WTC11 (cell line): ENCODE results near the gene ARHGAP6. TPM values are rescaled to one million over a fixed set of nuclear protein-coding genes. Genes with fewer than 3 reads are reported as not detected.

Experiments
- ATAC-seq: fragments of 200-7000 bp; cut with Tn5 transposase; 2 replicates; pipeline ENCODE4 v1.10.0; 2021; ENCODE audit warnings: mild to moderate bottlenecking, moderate library complexity
- CTCF ChIA-PET: fragments of 300-600 bp; sonication (Branson Sonifier 250); formaldehyde crosslinking; loops from one replicate; lab custom pipeline; 2021; ENCODE audit warnings: antibody characterized with exemption; lab: Charles Lee
- POLR2A ChIA-PET: fragments of 350-600 bp; sonication (Branson Sonifier 250); formaldehyde crosslinking; loops from one replicate; lab custom pipeline; 2021; ENCODE audit warnings: antibody characterized with exemption; lab: Charles Lee
- DNase-seq: peaks from one replicate; pipeline ENCODE4 v3.0.0; 2021; ENCODE audit warnings: low spot score
- H3K27ac Mint-ChIP-seq: 2 replicates; pipeline ENCODE4 v1.8.0; 2021; ENCODE audit warnings: mixed read lengths
- H3K27me3 Mint-ChIP-seq: 2 replicates; pipeline ENCODE4 v1.8.0; 2021; ENCODE audit warnings: low read depth, mild to moderate bottlenecking, moderate library complexity, mixed read lengths
- H3K36me3 Mint-ChIP-seq: 2 replicates; pipeline ENCODE4 v1.8.0; 2021; ENCODE audit warnings: mixed read lengths
- H3K4me1 Mint-ChIP-seq: 2 replicates; pipeline ENCODE4 v1.8.0; 2022; ENCODE audit warnings: mixed read lengths
- H3K4me3 Mint-ChIP-seq: 2 replicates; pipeline ENCODE4 v1.8.0; 2021; ENCODE audit warnings: mild to moderate bottlenecking, moderate library complexity, mixed read lengths
- H3K9me3 Mint-ChIP-seq: 2 replicates; pipeline ENCODE4 v1.8.0; 2021; ENCODE audit warnings: mixed read lengths
- ATF1 ChIP-seq: sonication (generic); formaldehyde crosslinking; IDR thresholded peaks from 2 replicates; pipeline ENCODE4 v1.8.1; 2023; ENCODE audit warnings: mild to moderate bottlenecking, moderate library complexity, missing genetic modification reagents
- CBFB ChIP-seq: sonication (generic); formaldehyde crosslinking; IDR thresholded peaks from 2 replicates; pipeline ENCODE4 v1.8.1; 2022; ENCODE audit warnings: mild to moderate bottlenecking, low read depth, missing genetic modification reagents
- ESRRA ChIP-seq: sonication (generic); formaldehyde crosslinking; IDR thresholded peaks from 2 replicates; pipeline ENCODE4 v1.8.1; 2022; ENCODE audit warnings: mild to moderate bottlenecking, missing genetic modification reagents, borderline replicate concordance
- FOXK1 ChIP-seq: sonication (generic); formaldehyde crosslinking; IDR thresholded peaks from 2 replicates; pipeline ENCODE4 v1.8.0; 2022; ENCODE audit warnings: mild to moderate bottlenecking, moderate library complexity, missing genetic modification reagents
- FOXP1 ChIP-seq: sonication (generic); formaldehyde crosslinking; IDR thresholded peaks from 2 replicates; pipeline ENCODE4 v1.8.0; 2022; ENCODE audit warnings: missing genetic modification reagents, mild to moderate bottlenecking, moderate library complexity, borderline replicate concordance
- GRHL2 ChIP-seq: fragments of 250-450 bp; sonication (Bioruptor Pico); IDR thresholded peaks from 2 replicates; pipeline ENCODE4 v1.8.0; 2022; ENCODE audit warnings: mild to moderate bottlenecking, moderate library complexity; ENCODE audit not compliant: insufficient replicate concordance, severe bottlenecking
- JAZF1 ChIP-seq: fragments of 250-450 bp; sonication (Bioruptor Pico); IDR thresholded peaks from 2 replicates; pipeline ENCODE4 v1.9.0; 2021; ENCODE audit warnings: moderate library complexity, mild to moderate bottlenecking, inconsistent platforms
- JUN ChIP-seq: sonication (generic); formaldehyde crosslinking; IDR thresholded peaks from 2 replicates; pipeline ENCODE4 v1.8.0; 2023; ENCODE audit warnings: mild to moderate bottlenecking, missing genetic modification reagents
- MXD4 ChIP-seq: fragments of 250-450 bp; sonication (Bioruptor Pico); IDR thresholded peaks from 2 replicates; pipeline ENCODE4 v1.8.0; 2021; ENCODE audit warnings: mild to moderate bottlenecking, moderate library complexity, borderline replicate concordance
- NFATC4 ChIP-seq: fragments of 250-450 bp; sonication (Bioruptor Pico); IDR thresholded peaks from 2 replicates; pipeline ENCODE4 v1.9.0; 2021; ENCODE audit warnings: mild to moderate bottlenecking
- OVOL2 ChIP-seq: fragments of 250-450 bp; sonication (Bioruptor Pico); IDR thresholded peaks from 2 replicates; pipeline ENCODE4 v1.9.0; 2021; ENCODE audit warnings: mild to moderate bottlenecking, borderline replicate concordance
- RELA ChIP-seq: sonication (generic); formaldehyde crosslinking; IDR thresholded peaks from 2 replicates; pipeline ENCODE4 v1.8.1; 2022; ENCODE audit warnings: missing genetic modification reagents, mild to moderate bottlenecking, borderline replicate concordance
- RORB ChIP-seq: fragments of 250-450 bp; sonication (Bioruptor Pico); IDR thresholded peaks from 2 replicates; pipeline ENCODE4 v1.9.0; 2021; ENCODE audit warnings: mild to moderate bottlenecking
- SMAD3 ChIP-seq: sonication (generic); formaldehyde crosslinking; IDR thresholded peaks from 2 replicates; pipeline ENCODE4 v1.8.0; 2022; ENCODE audit warnings: missing genetic modification reagents, mild to moderate bottlenecking, borderline replicate concordance
- SOX15 ChIP-seq: fragments of 250-450 bp; sonication (Bioruptor Pico); IDR thresholded peaks from 2 replicates; pipeline ENCODE4 v1.9.0; 2021; ENCODE audit warnings: mild to moderate bottlenecking
- ZNF121 ChIP-seq: sonication (generic); formaldehyde crosslinking; IDR thresholded peaks from 2 replicates; pipeline ENCODE4 v1.8.0; 2023; ENCODE audit warnings: missing genetic modification reagents
- ZNF263 ChIP-seq: sonication (generic); formaldehyde crosslinking; IDR thresholded peaks from 2 replicates; pipeline ENCODE4 v1.8.1; 2022; ENCODE audit warnings: low read depth, mild to moderate bottlenecking, moderate library complexity, missing genetic modification reagents
- ZNF396 ChIP-seq: fragments of 250-450 bp; sonication (Bioruptor Pico); IDR thresholded peaks from 2 replicates; pipeline ENCODE4 v1.8.0; 2021; ENCODE audit warnings: mild to moderate bottlenecking, moderate library complexity, borderline replicate concordance
- ZNF512 ChIP-seq: sonication (generic); formaldehyde crosslinking; IDR thresholded peaks from 2 replicates; pipeline ENCODE4 v1.8.1; 2022; ENCODE audit warnings: missing genetic modification reagents, borderline replicate concordance
- total RNA-seq: library from RNA; stranded (reverse); gene quantifications from 3 replicates; pipeline ENCODE4 v1.2.3, GENCODE V29; 2021
- TF ChIP-seq, protein P1 (sequence below): sonication (generic); formaldehyde crosslinking; conservative IDR thresholded peaks from 2 replicates; pipeline ENCODE4 v1.8.1; 2022; ENCODE audit warnings: mild to moderate bottlenecking, missing genetic modification reagents
- TF ChIP-seq, protein P2 (sequence below): fragments of 250-450 bp; sonication (Bioruptor Pico); IDR thresholded peaks from 2 replicates; pipeline ENCODE4 v1.9.0; 2021; ENCODE audit warnings: mild to moderate bottlenecking, borderline replicate concordance
- TF ChIP-seq, protein P3 (sequence below): sonication (generic); formaldehyde crosslinking; conservative IDR thresholded peaks from 2 replicates; pipeline ENCODE4 v1.8.1; 2023; ENCODE audit warnings: mild to moderate bottlenecking, low read depth, missing genetic modification reagents, moderate library complexity

The ARHGAP6 gene
- total RNA-seq, 1 experiment from 2014 or later, result 1.0 TPM

GRCh38 chrX:11439846-11440245 lies 225.9 kb downstream of the ARHGAP6 start:
- Mint-ChIP-seq H3K4me1 (peaks cover 12% of the 10 kb centered on the region), H3K36me3 (no peaks in the 10 kb centered on the region), H3K27me3 (no peaks in the 10 kb centered on the region), H3K27ac (no peak overlapping the region), H3K4me3 (no peak overlapping the region), H3K9me3 (no peaks in the 10 kb centered on the region)
- ChIA-PET POLR2A (no interaction called here), CTCF (no interaction called here)
- TF ChIP-seq, protein P1, sequence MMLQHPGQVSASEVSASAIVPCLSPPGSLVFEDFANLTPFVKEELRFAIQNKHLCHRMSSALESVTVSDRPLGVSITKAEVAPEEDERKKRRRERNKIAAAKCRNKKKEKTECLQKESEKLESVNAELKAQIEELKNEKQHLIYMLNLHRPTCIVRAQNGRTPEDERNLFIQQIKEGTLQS (CRISPR knock-in tag), result no peak
- TF ChIP-seq ZNF263 (CRISPR knock-in tag) (no peak), GRHL2 (CRISPR knock-in tag) (no peak), CBFB (CRISPR knock-in tag) (no peak), FOXK1 (CRISPR knock-in tag) (no peak), FOXP1 (CRISPR knock-in tag) (no peak), SOX15 (CRISPR knock-in tag) (no peak), ESRRA (CRISPR knock-in tag) (no peak), RORB (no peak), JUN (CRISPR knock-in tag) (no peak), SMAD3 (CRISPR knock-in tag) (no peak), ATF1 (CRISPR knock-in tag) (no peak)
- TF ChIP-seq, protein P2, sequence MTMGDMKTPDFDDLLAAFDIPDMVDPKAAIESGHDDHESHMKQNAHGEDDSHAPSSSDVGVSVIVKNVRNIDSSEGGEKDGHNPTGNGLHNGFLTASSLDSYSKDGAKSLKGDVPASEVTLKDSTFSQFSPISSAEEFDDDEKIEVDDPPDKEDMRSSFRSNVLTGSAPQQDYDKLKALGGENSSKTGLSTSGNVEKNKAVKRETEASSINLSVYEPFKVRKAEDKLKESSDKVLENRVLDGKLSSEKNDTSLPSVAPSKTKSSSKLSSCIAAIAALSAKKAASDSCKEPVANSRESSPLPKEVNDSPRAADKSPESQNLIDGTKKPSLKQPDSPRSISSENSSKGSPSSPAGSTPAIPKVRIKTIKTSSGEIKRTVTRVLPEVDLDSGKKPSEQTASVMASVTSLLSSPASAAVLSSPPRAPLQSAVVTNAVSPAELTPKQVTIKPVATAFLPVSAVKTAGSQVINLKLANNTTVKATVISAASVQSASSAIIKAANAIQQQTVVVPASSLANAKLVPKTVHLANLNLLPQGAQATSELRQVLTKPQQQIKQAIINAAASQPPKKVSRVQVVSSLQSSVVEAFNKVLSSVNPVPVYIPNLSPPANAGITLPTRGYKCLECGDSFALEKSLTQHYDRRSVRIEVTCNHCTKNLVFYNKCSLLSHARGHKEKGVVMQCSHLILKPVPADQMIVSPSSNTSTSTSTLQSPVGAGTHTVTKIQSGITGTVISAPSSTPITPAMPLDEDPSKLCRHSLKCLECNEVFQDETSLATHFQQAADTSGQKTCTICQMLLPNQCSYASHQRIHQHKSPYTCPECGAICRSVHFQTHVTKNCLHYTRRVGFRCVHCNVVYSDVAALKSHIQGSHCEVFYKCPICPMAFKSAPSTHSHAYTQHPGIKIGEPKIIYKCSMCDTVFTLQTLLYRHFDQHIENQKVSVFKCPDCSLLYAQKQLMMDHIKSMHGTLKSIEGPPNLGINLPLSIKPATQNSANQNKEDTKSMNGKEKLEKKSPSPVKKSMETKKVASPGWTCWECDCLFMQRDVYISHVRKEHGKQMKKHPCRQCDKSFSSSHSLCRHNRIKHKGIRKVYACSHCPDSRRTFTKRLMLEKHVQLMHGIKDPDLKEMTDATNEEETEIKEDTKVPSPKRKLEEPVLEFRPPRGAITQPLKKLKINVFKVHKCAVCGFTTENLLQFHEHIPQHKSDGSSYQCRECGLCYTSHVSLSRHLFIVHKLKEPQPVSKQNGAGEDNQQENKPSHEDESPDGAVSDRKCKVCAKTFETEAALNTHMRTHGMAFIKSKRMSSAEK (CRISPR knock-in tag), result no peak
- no peak for ATAC-seq
- no peak for DNase-seq

- Mint-ChIP-seq H3K4me1 (peaks cover 12% of the 10 kb centered on the region), H3K27ac (no peak overlapping the region), H3K4me3 (no peak overlapping the region), H3K27me3 (no peaks in the 10 kb centered on the region), H3K36me3 (no peaks in the 10 kb centered on the region), H3K9me3 (no peaks in the 10 kb centered on the region)
- TF ChIP-seq JAZF1 (CRISPR knock-in tag), result no peak
- TF ChIP-seq, protein P3, sequence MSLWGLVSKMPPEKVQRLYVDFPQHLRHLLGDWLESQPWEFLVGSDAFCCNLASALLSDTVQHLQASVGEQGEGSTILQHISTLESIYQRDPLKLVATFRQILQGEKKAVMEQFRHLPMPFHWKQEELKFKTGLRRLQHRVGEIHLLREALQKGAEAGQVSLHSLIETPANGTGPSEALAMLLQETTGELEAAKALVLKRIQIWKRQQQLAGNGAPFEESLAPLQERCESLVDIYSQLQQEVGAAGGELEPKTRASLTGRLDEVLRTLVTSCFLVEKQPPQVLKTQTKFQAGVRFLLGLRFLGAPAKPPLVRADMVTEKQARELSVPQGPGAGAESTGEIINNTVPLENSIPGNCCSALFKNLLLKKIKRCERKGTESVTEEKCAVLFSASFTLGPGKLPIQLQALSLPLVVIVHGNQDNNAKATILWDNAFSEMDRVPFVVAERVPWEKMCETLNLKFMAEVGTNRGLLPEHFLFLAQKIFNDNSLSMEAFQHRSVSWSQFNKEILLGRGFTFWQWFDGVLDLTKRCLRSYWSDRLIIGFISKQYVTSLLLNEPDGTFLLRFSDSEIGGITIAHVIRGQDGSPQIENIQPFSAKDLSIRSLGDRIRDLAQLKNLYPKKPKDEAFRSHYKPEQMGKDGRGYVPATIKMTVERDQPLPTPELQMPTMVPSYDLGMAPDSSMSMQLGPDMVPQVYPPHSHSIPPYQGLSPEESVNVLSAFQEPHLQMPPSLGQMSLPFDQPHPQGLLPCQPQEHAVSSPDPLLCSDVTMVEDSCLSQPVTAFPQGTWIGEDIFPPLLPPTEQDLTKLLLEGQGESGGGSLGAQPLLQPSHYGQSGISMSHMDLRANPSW (CRISPR knock-in tag), result no peak
- TF ChIP-seq OVOL2 (CRISPR knock-in tag), result no peak
- TF ChIP-seq MXD4 (CRISPR knock-in tag), result no peak
- TF ChIP-seq NFATC4, result no peak
- TF ChIP-seq ZNF512 (CRISPR knock-in tag), result no peak
- no peak for TF ChIP-seq ZNF121
- TF ChIP-seq CBFB (CRISPR knock-in tag), result no peak
- no peak for TF ChIP-seq RELA (CRISPR knock-in tag)
- no peak for TF ChIP-seq ZNF396
- CTCF ChIA-PET, result no interaction called here
- no peak for ATAC-seq
- POLR2A ChIA-PET, result no interaction called here
- DNase-seq, result no peak
Measured at GRCh38 chrX:11438767-11439166, 227.0 kb downstream of the ARHGAP6 start.
